ENCODE measurements around the gene PDE6H.
A peak's percentile ranks its signal among the peaks of the same experiment; 100 is the strongest.

Gene PDE6H

DNA sequence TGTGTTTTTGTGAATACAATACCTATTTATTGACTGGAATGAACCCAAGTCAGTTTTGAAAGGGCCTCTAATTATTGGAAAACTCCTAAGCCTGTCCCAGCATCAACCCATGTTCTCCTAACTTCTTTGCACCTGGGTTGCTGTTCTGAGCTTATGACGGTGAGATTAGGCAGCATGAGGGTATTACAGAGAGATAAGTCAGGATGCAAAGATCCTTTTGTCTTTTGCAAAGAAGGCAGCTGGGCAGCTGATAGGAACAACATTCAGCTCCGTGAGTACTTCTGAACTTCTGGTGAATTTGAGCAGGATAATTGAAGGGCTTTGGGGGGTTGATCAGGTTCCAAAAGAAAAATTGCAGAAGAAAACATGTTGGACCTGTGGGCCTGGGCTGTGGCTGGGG is at the start of gene PDE6H:
TSS of gene PDE6H (plus strand) at position 227 of the 400 bp plus-strand sequence. CDS start 4,971 bp downstream, outside the sequence.
- DNase-seq (ENCODE audit: low read depth in 2 of 2), result no peak

DNA sequence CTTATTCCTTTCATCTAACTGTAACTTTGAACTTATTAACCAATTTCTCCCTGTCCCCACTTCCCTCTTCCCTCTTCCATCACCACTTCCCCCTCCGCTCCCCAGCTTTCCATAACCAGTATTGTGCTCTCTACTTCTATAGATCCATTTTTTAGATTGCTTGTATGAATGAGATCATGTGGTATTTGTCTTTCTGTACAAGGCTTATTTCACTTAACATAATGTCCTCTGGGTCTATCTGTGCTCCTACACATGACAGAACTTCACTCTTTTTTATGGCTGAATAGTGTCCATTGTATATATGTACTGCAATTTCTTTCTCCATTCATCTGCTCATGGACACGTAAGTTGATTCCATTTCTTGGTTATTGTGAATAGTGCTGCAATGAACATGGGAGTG is 48.9 kb upstream of the PDE6H start:
- DNase-seq (ENCODE audit: low read depth in 2 of 2), result no peak

DNA sequence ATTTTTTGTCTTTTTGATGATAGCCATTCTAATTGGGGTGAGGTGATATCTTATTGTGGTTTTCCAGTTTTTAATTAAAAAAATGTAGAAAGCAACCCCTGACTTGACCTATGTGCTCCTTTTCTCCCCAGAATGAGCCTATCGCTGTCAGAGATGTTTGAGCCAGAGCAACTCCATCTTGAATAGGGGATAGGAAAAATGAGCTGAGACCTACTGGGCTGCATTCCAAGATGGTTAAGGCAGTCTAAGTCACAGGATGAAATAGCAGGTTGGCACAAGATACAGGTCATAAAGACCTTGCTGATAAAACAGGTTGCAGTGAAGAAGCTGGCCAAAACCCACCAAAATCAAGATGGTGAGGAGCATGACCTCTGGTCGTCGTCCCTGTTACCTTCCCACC is 48.3 kb upstream of the PDE6H start:
- no peak for DNase-seq (ENCODE audit: low read depth in 2 of 2)

DNA sequence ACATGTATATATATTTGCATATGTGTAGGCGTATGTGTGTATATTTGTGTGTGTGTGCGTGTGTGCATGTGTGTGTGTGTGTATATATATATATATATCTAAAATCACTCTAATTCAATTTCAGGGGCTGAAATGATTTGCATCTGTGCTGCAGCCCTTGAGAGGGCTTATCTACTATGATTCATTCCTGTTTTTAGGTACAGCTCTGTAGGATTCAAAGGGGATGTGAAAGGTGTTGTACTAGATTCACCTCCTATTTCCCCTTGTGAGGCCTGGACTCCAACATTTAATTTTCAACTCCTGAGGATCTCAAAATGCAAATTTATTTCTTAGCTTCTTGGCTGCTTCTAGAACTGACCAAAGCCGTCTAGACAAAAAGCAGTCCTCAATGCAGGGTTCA is 45.6 kb upstream of the PDE6H start:
- no peak for DNase-seq (ENCODE audit: low read depth in 2 of 2)

DNA sequence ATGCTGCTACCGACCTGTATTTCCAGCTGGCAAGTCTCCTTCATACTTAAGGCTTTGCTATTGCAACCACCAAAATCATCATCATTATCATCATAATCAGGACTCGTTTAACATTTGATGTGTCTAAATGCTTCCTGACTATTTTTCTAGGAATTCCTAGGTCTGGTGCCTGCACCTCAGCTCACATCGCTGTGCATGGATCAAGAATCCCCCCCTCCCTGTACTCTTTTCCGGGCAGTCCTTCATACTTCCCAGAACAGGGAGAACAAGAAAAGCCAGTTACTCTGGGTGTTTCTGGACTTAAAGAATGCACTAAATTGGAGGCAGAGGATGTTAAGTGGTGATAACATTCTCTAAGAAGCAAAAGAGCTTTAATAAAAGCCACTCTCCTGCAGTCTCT is 43.9 kb upstream of the PDE6H start:
- DNase-seq (ENCODE audit: low read depth in 2 of 2), result no peak

DNA sequence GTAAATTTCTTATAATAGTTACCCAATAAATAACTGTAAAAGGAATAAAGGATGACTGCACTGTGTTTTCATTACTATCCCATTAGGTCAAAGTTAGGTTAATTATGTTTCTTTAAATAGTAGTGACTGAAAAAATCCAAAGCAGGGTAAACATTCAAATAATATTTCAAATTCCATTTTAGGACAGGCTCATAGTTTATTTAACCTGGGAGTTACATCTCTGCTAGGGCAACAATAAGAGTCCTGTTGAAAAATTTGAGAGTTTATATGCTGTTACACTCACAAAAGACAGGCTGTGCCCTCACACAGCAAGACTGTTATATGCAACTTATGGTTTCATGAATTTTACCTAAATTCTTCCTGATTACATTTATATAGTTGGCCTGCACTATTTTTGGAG is 42.5 kb upstream of the PDE6H start:
- DNase-seq (ENCODE audit: low read depth in 2 of 2), result no peak

DNA sequence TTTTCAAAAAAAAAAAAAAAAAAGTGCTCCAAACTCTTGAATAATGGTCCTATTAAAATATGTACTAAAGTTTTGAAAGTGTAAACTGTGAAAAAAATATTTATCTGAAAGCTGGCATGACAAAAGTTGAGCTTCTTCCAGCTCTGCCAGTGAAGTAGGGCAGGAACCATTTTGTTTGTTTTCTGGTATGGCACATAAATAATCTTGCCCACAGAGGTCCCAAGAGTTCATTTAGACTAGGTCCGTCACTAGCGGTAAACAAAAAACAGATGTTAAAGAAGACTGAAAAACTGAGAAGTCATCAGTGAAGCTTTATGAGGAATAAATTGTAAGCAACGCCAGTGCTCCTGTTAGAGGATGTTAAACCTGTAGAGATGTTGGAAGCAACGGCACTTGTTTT is 41.5 kb upstream of the PDE6H start:
- DNase-seq (ENCODE audit: low read depth in 2 of 2), result no peak

DNA sequence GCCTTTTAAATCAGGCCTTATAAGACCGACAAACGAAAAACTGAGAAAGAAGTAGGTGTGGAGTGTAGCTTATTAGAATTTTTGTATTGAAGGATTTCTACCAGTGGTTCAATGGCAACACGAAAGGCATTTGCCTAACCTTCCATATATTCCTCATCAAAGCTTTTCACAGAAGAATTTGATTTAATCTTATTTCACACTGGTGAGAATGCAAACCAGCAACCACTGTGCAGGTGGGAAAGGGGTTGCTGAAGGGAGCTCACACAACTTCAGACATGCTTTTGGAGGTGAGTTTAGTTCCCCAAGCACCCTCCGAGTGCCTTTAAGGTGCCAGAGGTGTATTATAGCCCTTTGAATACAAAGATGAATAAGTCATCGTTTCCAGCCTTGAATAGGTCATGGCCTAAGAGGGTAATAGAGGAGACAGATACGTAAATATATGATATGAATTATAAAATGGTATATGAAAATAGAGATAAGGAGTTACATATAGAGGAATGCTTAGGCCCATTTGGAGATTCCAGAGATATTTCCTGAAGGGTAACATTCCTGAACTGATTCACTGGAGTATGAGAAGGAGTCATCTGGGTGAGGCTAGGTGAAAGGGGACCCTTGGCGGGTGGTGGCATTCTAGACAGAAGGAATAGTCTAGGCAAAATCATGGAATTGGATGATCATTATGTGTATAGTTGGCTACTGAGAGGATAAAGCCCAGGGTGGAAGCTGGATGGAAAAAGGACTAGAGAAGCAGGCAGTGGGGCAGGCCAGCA is 40.9 kb upstream of the PDE6H start:
- no peak for DNase-seq (ENCODE audit: low read depth in 2 of 2)

DNA sequence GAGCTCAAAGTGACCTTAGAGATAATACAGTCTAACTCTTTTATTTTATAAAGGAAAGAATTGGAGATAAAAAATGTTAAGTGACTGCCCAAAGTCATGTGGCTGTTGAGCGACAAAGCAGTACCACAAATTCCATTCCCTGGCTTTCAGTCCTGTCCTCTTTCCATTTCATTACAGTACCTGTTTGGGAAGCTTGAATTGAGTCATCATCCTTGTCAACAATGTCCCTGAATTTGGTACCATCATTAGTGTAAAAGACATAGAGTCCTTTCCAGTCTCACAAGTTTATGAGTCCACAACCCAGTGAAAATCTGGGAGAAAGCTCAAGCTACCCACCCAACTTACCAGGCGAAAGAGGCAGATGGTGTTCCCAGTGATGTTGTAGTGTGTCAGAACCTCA is 38.3 kb upstream of the PDE6H start:
- DNase-seq (ENCODE audit: low read depth in 2 of 2), result no peak

DNA sequence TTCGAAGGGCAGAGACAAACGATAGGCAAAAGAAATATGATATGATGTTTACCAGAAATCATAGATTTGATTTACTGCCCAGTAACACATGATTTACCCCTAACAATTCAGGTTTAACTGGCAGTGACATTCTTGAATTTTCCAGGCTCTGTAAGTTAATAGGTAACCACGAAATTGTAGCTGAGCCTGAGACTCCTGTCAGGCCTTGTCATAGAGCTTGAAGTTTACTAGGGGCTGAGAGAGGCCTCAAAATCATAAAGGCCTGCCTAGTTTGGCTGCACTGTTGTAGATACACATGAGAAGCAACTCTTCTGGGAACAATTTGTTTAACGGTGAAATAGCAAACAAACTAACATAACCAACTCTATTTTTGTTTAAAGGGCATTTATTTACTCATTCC is 37.8 kb upstream of the PDE6H start:
- no peak for DNase-seq (ENCODE audit: low read depth in 2 of 2)

DNA sequence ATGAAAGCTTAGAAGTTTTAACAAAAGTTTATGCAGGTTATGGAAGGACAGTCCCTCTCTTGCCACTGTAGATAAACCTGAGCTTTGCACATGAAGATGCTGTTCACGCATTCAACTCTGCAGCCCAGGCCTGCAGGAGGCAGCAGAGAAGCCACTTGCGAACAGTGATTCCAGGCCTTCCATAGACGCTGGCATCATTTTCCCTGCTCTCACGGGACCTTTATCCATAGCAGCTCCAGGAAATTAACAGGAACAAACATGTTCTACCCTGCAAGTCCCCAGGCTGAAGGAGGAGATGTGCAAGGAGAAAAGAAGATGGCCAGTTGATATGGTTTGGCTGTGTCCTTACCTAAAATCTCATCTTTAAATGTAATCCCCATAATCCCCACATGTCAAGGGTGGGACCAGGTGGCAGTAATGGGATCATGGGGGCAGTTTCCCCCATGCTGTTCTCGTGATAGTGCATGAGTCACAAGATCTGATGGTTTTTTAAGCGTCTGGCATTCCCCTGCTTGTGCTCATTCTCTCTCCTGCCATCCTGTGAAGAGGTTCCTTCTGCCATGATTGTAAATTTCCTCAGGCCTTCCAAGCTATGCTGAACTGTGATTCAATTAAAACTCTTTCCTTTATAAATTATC is 36.5 kb upstream of the PDE6H start:
- no peak for DNase-seq (ENCODE audit: low read depth in 2 of 2)

DNA sequence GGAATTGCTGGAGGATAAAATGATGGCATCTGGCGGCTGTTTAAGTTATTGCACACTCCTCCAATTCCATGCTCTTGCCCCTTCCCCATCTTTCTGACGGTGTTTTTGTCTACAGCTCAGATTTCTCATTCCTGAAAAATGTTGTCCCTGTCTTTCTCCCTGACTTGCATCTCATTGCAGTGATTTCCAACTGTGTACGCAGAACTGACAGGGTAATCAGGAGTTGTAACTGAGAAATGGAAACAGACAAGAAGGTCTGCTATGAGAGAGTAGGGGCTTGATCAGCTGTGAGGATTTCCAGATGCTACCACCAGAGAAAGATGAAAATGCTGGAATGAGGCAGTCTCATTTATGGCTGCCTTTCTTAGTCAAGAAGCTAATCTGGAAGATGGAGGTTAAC is 35.8 kb upstream of the PDE6H start:
- no peak for DNase-seq (ENCODE audit: low read depth in 2 of 2)

DNA sequence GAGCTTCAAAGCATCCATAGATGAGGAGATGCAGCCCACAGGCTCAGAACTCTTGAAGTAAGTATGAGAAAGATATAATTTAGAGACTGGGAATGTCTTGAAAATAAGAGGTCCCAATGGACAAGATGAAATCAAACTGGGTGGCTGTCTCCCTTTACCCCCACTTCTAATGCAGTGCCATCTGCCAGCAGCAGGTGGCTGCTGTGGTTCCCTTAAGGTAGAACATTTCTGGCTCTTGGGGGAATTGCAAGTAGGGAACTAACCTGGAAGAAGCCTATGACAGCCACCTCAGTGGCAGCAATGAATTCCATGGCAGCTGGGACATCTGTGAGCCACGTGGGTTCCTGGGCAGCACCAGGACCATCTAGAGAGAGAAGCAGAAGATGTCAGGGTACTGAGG is 35.2 kb upstream of the PDE6H start:
- no peak for DNase-seq (ENCODE audit: low read depth in 2 of 2)

DNA sequence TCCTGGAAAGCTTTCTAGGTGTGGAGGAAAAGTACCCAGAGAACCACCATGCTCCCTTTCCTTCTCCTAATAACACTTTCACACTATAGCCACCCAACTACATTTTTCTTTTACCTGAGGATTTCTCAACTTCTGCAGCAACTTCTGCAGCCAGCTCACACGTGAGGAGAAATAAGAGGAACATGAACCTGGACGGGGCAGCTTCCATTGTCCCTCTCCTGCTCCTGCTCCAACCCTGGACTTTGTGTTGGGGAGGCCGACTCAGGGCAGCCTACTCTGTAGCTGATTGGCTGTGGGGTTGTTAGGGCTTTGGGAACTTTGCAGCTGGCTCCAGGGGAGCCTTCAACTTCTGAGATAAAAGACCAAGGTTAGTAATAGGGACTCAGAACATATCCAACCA is 34.5 kb upstream of the PDE6H start, which contains the start of gene ERP27:
TSS of gene ERP27 (minus strand) at position 237 of the 400 bp plus-strand sequence. CDS start at position 208, 29 bp downstream.
- no peak for DNase-seq (ENCODE audit: low read depth in 2 of 2)

DNA sequence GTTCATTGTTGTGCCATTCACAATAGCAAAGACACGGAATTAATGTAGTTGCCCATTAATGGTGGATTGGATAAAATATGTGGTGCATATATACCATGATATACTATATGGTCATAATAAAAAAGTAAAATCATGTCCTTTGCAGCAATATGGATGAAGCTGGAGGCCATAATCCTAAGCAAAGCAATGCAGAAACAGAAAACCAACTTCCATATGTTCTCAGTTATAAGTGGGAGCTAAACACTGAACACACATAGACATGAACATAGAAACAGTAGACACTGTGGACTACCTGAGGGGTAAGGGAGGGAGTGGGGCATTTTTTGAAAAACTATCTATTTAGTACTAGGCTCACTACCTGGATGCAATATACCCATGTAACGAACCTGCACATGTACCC is 31.5 kb upstream of the PDE6H start:
- DNase-seq (ENCODE audit: low read depth in 2 of 2), result no peak

DNA sequence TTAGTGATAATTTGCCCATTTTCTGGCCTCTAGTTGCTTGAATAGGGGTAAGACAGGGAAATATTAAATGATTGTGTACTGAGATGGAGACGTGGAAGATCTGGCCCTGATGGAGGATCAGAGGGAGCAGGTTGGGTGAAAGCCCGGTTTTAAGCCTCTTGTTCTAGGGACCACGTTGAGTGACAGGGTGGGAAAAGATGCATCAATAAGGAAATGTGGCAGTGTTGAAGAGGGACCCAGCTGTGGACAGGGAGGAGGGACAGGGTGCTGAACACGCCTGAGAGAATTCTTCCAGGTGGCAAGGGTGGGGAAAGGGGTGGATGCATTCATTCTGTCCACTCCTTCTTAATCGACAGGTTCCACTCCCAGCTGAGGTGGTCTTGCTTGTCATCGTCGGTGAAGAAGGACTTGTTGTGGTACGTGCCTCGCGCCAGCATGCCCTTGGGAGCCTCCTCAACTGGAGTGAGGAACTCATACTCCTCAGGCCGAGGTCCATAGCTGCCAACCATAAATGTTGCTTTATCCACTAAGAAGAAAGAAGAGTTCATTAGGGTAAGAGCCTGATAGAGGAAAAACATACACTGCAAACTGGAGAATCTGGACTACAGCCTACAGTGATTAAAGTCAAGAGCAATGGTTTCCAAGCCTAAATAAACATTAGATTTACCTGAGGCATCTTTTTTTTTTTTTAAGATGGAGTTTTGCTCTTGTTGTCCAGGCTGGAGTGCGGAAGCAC is 30.5 kb upstream of the PDE6H start:
- DNase-seq (ENCODE audit: low read depth in 2 of 2), result no peak

DNA sequence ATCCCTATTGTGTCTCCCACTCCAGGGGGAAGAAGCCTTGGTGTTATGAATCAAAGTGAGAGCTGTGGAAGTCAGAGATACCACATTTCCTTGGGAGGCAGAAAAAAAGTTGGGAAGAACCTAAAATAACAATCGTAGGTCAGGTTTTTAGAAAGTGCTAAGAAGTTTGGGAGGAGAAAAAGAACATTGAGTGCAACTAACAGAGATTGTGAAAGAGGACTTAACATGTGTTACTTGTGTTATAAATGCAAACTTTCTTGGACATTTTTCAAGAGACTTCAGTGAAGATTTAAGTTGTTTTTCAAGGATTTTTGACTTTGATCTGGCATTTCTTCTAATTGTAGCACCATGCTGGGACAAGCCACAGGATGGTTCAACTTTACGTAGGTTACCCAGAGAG is 26.7 kb upstream of the PDE6H start:
- DNase-seq (ENCODE audit: low read depth in 2 of 2), result no peak

DNA sequence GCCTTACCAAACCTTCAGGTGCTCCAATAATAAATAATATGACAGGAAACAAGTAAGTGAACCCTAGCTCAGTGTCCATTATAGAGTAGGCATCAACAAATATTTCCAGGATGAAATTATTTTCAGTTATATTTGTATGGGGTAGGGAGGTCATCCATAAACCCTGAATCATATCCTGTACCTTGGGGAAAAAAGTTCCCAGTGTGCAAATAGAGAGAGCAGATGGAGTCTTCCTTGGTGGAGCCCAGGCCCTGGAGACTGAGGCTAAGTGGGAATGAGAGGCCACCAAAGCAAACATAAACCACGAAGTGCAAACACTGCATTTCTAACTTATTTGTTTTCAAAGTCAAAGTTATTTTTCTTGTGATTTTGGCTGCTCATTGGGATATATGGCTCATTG is 26.0 kb upstream of the PDE6H start:
- no peak for DNase-seq (ENCODE audit: low read depth in 2 of 2)

DNA sequence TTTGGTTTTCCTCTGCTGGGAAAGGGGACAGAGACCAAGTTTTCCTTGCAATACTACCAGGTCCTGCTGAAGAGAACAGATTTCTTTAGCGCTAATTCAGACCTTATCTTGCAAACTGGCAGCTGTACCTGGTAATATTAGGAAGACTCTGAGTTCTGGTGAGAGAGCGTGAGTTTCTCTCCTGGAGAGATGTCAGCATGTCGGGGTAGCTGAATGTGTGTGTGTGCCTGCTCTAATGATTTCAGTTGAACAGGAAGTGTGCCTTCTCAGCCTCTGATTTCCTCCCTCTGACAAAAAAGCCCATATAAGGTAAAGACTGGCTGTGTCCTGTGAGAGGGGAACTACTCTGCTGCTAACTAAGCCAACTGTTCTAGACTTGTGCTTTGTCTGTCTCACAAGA is 24.2 kb upstream of the PDE6H start:
- DNase-seq (ENCODE audit: low read depth in 2 of 2), result peak in 1 of 2 donors; percentile 45

DNA sequence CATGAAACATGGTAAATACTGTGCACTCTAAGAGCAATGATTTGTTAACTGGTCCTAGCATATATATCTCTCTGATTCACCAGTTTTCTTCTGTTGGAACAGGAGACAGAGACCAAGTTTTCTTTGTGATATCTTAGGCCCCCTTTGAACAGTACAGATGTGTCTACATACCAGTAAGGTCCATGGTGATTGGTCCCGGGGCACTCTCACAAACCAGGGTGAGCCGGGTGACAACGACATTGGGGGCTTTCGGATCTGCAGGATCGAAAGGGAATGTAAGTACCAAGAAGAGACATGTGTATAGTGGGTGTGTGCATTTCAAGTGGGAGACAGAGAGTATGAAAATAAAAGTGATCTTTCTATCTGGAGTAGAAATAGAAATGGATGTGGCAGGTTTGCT is 23.2 kb upstream of the PDE6H start:
- DNase-seq (ENCODE audit: low read depth in 2 of 2), result no peak

DNA sequence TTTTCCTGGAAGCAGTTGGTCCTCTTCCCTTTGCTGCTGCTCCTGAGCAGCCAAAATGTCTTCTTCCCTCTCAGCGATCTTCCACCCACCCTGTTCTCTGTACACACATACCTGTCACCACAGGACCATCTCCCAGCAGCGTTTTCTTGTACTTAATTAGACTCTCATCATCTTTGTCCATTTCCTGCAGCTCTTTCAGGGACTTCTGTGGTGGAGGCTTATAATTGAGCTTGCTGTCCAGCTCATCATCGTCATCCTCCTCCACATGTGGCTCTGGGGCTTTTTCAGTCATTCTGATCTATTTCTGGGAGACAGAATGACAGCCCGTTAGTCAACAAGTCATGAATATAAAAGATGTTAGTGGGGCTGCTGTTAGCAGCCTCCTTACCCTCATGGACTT is 22.4 kb upstream of the PDE6H start:
- no peak for DNase-seq (ENCODE audit: low read depth in 2 of 2)

DNA sequence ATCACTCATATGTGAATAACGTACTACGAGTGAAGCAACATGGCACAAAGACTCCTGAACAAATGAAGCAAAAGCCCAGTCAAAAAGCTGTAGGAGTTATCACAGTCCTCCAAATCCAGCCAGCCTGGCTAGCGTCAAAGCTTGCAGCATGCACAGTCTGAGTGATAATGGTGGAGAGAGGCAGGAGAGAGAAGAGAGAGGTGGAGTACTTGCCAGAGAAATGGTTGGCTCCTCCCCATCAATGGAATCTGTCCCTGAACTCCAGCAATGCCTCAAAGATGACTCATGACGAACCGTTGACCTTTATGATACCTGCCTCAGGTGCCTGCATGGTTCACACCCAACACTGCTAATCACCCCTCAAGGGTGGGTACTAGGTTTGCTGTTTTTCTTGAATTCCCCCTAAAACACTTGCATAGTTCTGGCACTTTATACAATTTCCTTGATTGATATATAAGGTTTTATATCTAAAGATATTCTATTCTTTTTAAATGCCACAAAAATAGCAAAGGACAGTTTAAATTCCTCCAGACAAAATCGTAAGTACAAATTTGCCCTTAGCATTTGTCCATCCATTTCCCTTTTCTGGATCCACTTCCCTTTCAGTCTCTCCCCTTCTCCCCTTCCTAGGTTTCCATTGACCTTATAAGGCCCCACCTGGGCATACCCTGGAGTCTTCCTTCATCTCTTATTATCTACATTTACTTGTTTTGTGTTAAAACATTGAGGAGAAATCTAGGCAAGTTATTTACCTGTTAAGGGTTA is 21.7 kb upstream of the PDE6H start:
- DNase-seq (ENCODE audit: low read depth in 2 of 2), result no peak

Data from stimulated activated CD4-positive, alpha-beta T cell treated with anti-CD3 and anti-CD28 coated beads, Interleukin-1b, Interleukin-23, amount 100 ng/mL, for 4 hours (primary cell).